NOMO-1 treated with DMSO at 0.1 percent for 48 hours (cell line): Measurements from ENCODE around the gene BOD1L1.
A peak's percentile ranks its signal among the peaks of the same experiment; 100 is the strongest.

ENCODE experiments used
- DNase-seq: peaks from one replicate; lab custom pipeline; 2025; ENCODE audit not compliant: unreplicated experiment; lab: John Stamatoyannopoulos, UW

BOD1L1 gene

DNA sequence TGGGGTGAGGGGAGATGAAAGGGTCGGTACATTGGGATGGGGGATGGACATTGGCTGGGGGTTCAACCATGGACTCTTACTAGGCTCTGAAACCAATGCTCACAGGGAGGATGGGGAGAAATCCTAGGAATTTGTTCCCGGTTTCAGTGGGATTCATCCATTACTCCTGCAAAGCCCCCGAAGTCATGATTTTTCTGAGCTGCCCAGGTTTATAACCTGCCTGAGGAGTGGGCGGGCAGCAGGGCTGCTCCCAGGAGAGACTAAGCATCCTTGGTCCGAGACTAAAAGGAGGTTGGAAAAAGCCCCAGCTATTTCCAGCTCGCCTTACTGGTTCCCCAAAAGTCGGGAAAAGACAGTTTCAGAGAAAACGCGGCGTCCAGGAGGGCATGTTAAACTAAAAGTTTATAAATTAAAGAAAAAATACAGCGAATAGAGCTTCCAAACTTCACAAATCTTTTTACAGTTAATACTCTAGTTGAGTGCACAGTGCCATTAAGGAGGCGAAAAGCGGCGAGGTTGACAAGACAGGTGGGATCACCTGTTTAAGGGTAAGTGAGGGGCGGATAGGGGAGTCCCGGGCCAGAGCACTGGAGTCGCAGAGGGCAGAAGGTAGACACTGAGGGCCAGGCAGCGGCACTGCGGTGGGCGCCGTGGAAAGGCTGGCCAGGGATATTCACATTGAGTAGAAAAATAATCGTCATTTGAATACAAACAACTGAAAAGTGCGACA is 86.9 kb downstream of the BOD1L1 start:
- no peak for DNase-seq

DNA sequence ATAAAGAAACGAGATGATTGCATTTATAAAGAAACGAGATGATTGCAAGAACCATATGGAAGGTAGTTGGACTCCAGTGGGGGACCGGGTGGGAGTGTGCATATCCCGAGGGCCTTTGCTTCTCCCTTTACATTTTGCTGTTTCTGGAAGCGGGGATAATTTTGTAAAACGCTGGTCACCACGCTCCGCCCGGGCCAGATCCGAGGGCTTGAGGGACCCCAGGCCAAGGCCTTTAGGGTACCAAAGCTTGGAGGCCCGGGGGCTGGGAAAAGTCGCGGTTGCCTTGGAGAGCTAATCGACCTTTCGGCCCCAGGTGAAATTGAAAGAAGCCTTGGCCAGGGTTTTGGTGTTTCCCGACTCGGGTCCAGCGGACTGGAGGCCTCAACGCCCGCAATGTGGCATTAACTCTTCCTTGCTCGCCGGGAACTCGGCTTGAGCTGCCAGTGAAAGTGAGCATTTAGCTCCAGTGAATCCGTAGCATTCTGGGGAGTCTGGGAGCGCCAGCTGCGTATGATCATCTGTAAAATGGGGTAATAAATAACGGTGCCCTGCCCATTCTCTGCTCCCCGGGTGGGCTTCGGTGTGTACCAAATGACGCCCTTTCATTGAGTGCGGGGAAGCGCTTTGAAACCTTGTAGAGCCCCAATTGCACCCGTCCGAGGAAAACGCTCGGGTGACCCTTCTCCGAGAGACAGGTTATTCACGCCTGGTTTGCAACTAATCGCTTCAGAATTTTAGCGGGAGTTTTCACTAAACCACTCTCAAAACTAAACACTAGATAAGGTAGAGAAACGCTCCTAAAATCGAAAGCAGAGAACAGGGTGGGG is 87.7 kb downstream of the BOD1L1 start:
- DNase-seq: no peak

- no peak for DNase-seq
Observed at GRCh38 chr4:13539047-13539618, 88.4 kb downstream of the BOD1L1 start.

- no peak for DNase-seq
Observed at GRCh38 chr4:13538427-13538973, 89.0 kb downstream of the BOD1L1 start.

DNA sequence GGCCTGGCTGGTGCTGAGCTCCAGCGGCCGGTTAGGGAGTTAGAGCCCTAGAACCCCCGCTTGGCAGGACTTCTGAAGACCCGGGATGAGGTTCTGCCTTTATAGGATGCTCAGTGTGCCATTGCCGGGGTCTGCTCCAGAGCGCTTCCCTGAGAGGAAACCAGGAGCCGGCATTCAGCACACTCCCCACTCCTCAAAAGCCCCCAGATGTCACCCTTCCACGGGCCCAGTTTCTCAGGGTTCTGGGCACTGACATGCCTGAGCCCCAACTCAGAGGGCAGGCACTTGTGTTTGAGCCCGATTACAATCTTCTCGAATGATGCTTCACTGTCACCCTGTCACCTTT is 89.7 kb downstream of the BOD1L1 start:
- DNase-seq: no peak

DNA sequence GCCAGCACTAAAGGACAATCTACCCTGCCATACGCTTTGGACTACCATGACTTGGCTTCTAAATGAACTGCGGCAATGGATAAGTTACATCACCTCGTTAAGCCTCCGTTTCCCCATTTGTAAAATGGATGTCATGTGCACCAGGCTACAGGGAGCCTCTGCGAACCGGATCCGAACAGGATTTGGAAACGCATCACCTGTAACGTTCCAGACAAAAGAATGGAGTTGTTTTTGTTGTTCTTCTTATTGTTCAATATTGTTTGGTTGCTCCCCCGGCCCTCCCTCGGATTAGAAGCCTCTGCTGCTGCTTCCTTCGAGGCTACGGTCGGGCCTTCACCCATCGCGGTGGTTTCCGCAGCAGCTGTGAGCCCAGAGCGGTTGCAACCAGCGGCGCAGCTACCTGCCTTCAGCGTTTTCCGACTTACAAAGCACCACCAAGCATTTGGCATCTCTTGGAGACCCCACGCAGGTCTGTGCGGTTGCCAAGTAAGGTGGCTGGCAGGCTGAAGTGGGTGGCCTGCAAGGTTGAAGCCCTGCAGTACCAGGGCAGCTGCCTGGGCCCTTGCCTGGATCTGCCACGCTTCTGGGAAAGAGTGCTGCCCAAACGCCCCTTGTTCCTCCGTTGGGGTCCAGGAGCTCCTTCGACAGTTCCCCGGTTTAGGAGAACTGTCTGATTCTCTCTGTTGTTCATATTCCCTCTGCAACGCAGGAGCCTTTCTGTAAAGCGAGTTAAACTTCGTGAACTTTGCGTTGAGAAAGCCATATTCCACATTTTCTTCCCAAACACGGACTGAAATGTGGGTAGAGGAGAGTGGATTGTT is 90.3 kb downstream of the BOD1L1 start:
- no peak for DNase-seq

GRCh38 chr4:13536607-13537006 is 90.9 kb downstream of the BOD1L1 start:
- no peak for DNase-seq

DNA sequence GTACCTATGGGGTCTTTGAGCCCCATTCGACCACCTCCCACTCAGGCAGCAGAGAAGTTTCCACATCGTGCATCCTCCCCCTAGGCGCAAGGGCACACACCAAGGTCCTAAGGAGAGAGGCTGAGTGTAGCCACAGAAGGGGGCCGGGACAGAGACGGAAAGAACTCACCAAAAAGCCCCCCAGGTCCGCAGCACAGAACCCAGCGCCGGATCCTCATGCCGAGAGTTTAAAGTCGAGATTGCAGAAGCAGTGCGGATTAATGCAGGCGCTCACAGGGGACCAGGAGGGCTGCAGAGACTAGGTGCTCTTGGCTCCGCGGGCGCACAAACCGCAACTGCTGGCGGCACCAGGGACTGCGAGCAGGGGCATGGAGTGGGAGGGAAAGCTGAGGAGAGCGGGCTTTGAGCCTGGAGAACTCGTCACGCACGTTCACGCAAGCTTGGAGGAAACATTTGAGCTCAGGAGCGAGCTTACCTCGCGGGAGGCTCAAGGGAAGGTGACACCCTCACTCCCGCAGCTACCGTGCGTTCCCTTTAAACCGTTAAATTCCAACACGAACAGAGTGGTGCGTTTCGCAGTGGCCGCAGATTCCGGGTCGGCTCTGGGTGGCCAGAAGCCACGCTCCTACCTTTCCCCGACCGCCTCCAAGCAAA is 91.7 kb downstream of the BOD1L1 start:
- DNase-seq: no peak

DNA sequence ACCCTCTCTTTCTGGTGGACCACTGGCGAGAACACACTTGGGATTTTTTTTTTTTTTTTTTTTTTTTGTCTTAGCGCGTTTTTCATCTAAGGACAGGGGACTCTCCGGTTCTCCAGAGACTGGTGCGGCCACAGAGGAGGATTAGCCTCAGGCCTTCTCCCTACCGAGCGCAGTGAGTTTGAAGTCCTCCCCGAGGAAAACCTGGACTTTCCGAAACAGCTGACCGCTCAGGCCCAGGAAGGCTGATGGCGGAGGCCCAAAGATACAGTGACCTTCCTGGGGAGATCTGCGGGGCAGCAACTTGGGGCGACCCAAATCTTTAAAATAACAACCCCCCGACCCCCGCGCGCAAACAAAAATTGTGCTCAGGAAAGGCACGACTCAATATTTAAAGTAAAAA is 92.4 kb downstream of the BOD1L1 start:
- no peak for DNase-seq

- no peak for DNase-seq
Observed at GRCh38 chr4:13534344-13535063, 93.0 kb downstream of the BOD1L1 start.

DNA sequence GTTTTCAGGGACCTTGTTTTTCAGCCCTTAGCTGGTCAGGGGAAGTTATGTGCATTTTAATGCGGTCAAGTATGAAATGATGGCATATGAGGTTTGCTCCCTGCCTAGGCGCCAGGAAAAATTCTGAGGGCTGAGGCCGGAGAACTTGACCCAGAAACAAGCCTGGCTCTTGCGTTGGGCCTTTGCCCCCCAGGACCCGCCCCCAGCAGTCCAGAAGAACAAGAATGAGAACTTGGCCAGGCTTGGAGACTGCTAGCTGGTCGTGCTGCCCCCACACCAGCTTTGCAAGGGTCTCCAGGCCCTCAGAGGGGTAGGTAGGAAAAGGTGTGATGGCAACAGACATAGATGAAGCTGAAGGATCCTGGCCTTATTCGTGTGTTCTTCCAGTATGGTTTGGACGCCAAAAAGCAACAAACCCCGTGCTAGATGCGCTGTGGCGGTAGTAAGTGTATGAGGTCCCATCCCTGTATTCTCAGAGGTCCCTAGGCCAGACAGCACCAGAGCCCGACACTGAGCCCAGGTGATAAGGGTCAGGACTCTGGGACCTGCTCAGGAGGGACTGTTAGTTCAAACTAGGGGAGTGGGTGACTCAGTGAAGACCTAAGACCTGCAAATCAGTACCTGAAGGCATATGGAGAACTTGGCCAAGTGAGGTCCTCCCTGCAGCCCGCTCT is 93.7 kb downstream of the BOD1L1 start:
- no peak for DNase-seq

DNA sequence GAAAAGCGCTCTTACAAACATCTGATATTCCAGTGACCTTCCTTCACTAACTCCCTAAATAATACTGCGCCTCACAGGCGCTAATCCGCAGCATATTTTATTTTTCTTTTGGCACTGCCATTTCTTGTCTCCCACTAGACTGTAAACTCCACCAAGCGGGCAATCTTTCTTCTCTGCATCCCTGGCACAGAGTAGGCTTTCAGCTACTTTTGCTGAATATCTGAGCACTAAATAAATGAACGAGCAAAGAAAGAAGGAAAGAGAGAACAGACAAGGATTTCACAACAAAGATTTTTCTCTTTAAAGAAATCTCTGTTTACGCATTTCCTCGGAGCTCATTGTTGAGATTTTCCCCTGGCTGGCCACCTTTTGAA is 95.9 kb downstream of the BOD1L1 start:
- DNase-seq: no peak

DNA sequence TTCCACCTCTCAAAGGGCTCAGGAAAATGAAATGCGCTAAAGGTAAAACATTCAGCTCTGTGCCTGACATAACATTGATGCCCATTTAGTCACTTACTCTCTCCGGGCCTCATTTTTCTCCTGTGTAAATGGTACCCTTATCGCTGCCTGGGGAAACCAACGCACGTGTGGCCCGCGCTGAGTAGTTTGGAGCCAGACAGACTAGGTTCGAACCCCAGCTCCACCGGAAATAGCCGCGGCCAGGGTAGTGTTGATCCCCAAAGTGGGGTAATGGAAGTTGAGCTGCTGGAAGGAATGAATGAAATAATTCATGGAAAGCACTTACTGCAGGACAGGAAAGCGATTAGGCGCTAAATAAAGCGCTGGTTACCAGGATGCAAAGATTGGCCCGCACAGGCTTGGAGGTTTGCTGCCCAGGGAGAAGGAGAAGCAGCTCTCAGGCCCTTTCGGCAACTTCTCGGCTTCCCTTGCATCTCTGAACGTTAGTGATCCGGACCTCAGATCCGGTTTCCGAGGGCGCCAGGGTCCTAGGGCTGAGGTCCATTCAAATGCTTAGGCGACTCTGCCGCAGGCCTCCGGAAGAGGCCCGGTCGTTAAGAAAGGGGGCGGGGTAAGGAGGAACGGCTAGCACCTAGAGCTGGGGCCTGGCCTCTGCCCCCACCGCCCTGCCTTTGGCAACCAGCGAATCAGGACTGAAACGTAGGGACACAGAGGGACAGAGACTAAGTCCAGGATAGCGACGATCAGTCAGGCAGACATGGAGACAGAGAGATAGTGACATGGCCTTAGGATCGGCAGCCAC is 96.5 kb downstream of the BOD1L1 start:
- no peak for DNase-seq

GRCh38 chr4:13529128-13529919 is 98.2 kb downstream of the BOD1L1 start:
- no peak for DNase-seq

DNA sequence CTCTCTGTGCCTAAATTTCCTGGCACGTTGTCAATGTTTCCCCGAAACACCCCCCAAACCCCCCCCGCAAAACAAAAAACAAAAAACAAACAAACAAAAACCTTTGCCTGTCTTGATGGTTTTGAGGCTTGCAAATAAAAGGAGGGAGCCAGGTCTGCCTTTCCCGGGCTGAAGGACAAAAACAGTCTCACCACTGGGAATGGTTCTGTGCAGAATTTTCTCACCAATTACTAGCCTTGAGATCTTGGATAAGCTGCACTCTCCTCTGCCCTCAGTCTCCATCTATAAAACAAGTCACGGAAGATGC is 98.8 kb downstream of the BOD1L1 start:
- no peak for DNase-seq

GRCh38 chr4:13527981-13528820 is 99.3 kb downstream of the BOD1L1 start:
- DNase-seq: peak; percentile 85
